Hepatocyte (in vitro differentiated cells): ENCODE data around the gene CCDC93. TPM values are rescaled to one million over a fixed set of nuclear protein-coding genes. Genes with fewer than 3 reads are reported as not detected.
A peak's percentile ranks its signal among the peaks of the same experiment; 100 is the strongest.

Experiments used
- DNase-seq: peaks from one replicate; pipeline ENCODE4 v3.0.0-alpha.2; 2016; ENCODE audit warnings: low spot score
- H2AFZ ChIP-seq: fragments of 200-600 bp; sonication (generic); 2 replicates; pipeline ENCODE4 v1.6.0; 2016; ENCODE audit warnings: antibody characterized with exemption, mild to moderate bottlenecking
- H3K27ac ChIP-seq: fragments of 200-600 bp; sonication (generic); 2 replicates; pipeline ENCODE4 v1.5.1; 2016; ENCODE audit warnings: mild to moderate bottlenecking
- H3K27me3 ChIP-seq: fragments of 200-600 bp; sonication (generic); 2 replicates; pipeline ENCODE4 v1.6.1; 2016
- H3K36me3 ChIP-seq: fragments of 200-600 bp; sonication (generic); replicated peaks from 2 replicates; pipeline ENCODE4 v1.5.1; 2016; ENCODE audit warnings: low read depth; ENCODE audit not compliant: insufficient read depth
- H3K4me1 ChIP-seq: fragments of 200-600 bp; sonication (generic); 2 replicates; pipeline ENCODE4 v1.5.1; 2016; ENCODE audit warnings: mild to moderate bottlenecking, moderate library complexity; ENCODE audit not compliant: insufficient read depth
- H3K4me2 ChIP-seq: fragments of 200-600 bp; sonication (generic); 2 replicates; pipeline ENCODE4 v1.6.0; 2016
- H3K4me3 ChIP-seq: fragments of 200-600 bp; sonication (generic); 2 replicates; pipeline ENCODE4 v1.5.1; 2016; ENCODE audit warnings: mild to moderate bottlenecking
- H3K79me2 ChIP-seq: fragments of 200-600 bp; sonication (generic); 2 replicates; pipeline ENCODE4 v1.6.0; 2017; ENCODE audit warnings: mild to moderate bottlenecking
- H3K9me2 ChIP-seq: fragments of 200-600 bp; sonication (generic); replicated peaks from 2 replicates; pipeline ENCODE4 v1.6.0; 2017; ENCODE audit warnings: mild to moderate bottlenecking; ENCODE audit not compliant: insufficient read depth
- H3K9me3 ChIP-seq: fragments of 200-600 bp; sonication (generic); 2 replicates; pipeline ENCODE4 v1.5.1; 2016; ENCODE audit warnings: low read depth, mild to moderate bottlenecking
- H4K20me1 ChIP-seq: fragments of 200-600 bp; sonication (generic); 2 replicates; pipeline ENCODE4 v1.6.0; 2016; ENCODE audit warnings: mild to moderate bottlenecking; ENCODE audit not compliant: insufficient read depth, poor library complexity, severe bottlenecking
- CTCF ChIP-seq: fragments of 200-600 bp; sonication (generic); IDR thresholded peaks from 2 replicates; pipeline ENCODE4 v1.5.1; 2016; ENCODE audit warnings: antibody characterized with exemption, mild to moderate bottlenecking; ENCODE audit not compliant: poor library complexity
- EZH2 ChIP-seq: fragments of 200-600 bp; sonication (generic); IDR thresholded peaks from 2 replicates; pipeline ENCODE4 v1.6.1; 2016; ENCODE audit warnings: antibody characterized with exemption, mild to moderate bottlenecking, borderline replicate concordance
- EZH2phosphoT487 ChIP-seq: fragments of 200-600 bp; sonication (generic); IDR thresholded peaks from one replicate; pipeline ENCODE4 v1.6.1; 2018; ENCODE audit warnings: antibody characterized with exemption, mild to moderate bottlenecking, low read depth, moderate library complexity; ENCODE audit not compliant: unreplicated experiment, severe bottlenecking
- WGBS: methylation state at CpG from one replicate; pipeline ENCODE4 v1.1.6; 2016; ENCODE audit warnings: low lambda C conversion rate; ENCODE audit errors: missing lambda C conversion rate; 5-methylcytosine and 5-hydroxymethylcytosine counted together
- polyA plus RNA-seq: library from polyadenylated mRNA; unstranded; fragments of >200 nt; fragmentation: Nextera tagmentation; extraction: Ambion mirVana; gene quantifications from 2 replicates; pipeline ENCODE4 v1.2.1, GENCODE V29; 2016
- total RNA-seq: library from RNA; depleted of rRNA; stranded (reverse); fragments of >200 nt; gene quantifications from 2 replicates; pipeline ENCODE4 v1.2.3, GENCODE V29; 2014

The CCDC93 gene
- total and polyA plus RNA-seq, 2 experiments from 2014 or later, result 13.2 to 37.4 TPM

GRCh38 chr2:118040891-118041290, 27.0 kb upstream of the CCDC93 start:
- no peak overlapping the region for H3K4me2 ChIP-seq
- H3K4me3 ChIP-seq, result no peak overlapping the region
- H3K27me3 ChIP-seq, result peaks cover 21% of the 10 kb centered on the region
- H3K4me1 ChIP-seq, result no peaks in the 10 kb centered on the region
- H3K9me3 ChIP-seq, result no peaks in the 10 kb centered on the region
- no peaks in the 10 kb centered on the region for H3K9me2 ChIP-seq
- H2AFZ ChIP-seq, result no peak overlapping the region
- no peak for DNase-seq
- no peaks in the 10 kb centered on the region for H3K36me3 ChIP-seq
- TF ChIP-seq CTCF (no peak), EZH2 (no peak), EZH2phosphoT487 (no peak)
- no peaks in the 10 kb centered on the region for H3K79me2 ChIP-seq
- H3K27ac ChIP-seq, result no peak overlapping the region
- WGBS, result 89% methylated on average over 7 of the region's 7 CpGs
- no peaks in the 10 kb centered on the region for H4K20me1 ChIP-seq

GRCh38 chr2:118032169-118033013, 18.5 kb upstream of the CCDC93 start:
- no peak overlapping the region for H3K4me3 ChIP-seq
- H3K9me2 ChIP-seq, result no peaks in the 10 kb centered on the region
- peaks cover 14% of the 10 kb centered on the region for H3K27me3 ChIP-seq
- H3K27ac ChIP-seq, result no peak overlapping the region
- no peaks in the 10 kb centered on the region for H3K9me3 ChIP-seq
- H3K36me3 ChIP-seq, result no peaks in the 10 kb centered on the region
- no peak overlapping the region for H2AFZ ChIP-seq
- H3K4me1 ChIP-seq, result no peaks in the 10 kb centered on the region
- H4K20me1 ChIP-seq, result no peaks in the 10 kb centered on the region
- TF ChIP-seq CTCF (peak; percentile 68), EZH2 (no peak)
- no peaks in the 10 kb centered on the region for H3K79me2 ChIP-seq
- 41% methylated on average over 4 of the region's 4 CpGs for WGBS
- peak; percentile 69 for DNase-seq
- no peak overlapping the region for H3K4me2 ChIP-seq

- Histone ChIP-seq H3K9me2 (no peaks in the 10 kb centered on the region), H2AFZ (no peak overlapping the region), H3K36me3 (no peaks in the 10 kb centered on the region), H3K4me1 (no peaks in the 10 kb centered on the region), H3K9me3 (no peaks in the 10 kb centered on the region), H3K4me3 (no peak overlapping the region), H4K20me1 (no peaks in the 10 kb centered on the region), H3K27ac (no peak overlapping the region), H3K4me2 (no peak overlapping the region), H3K79me2 (no peaks in the 10 kb centered on the region), H3K27me3 (peaks cover 14% of the 10 kb centered on the region)
- DNase-seq, result no peak
- TF ChIP-seq EZH2phosphoT487 (no peak), EZH2 (no peak), CTCF (no peak)
These were observed 17.7 kb upstream of the CCDC93 start for GRCh38 chr2:118031566-118031965.
